CD4-positive, alpha-beta T cell treated with Interleukin-15 for 1 hour (primary cell): ENCODE results near the gene SMIM24.
"Not testable (repeated sequence)": the region's sequence is repeated elsewhere in the genome, so short reads cannot be mapped to it uniquely, and the experiment has no call there.

Source experiments
- DNase-seq: peaks from one replicate; pipeline ENCODE4 v3.0.0-alpha.2; 2020

Gene SMIM24

DNA sequence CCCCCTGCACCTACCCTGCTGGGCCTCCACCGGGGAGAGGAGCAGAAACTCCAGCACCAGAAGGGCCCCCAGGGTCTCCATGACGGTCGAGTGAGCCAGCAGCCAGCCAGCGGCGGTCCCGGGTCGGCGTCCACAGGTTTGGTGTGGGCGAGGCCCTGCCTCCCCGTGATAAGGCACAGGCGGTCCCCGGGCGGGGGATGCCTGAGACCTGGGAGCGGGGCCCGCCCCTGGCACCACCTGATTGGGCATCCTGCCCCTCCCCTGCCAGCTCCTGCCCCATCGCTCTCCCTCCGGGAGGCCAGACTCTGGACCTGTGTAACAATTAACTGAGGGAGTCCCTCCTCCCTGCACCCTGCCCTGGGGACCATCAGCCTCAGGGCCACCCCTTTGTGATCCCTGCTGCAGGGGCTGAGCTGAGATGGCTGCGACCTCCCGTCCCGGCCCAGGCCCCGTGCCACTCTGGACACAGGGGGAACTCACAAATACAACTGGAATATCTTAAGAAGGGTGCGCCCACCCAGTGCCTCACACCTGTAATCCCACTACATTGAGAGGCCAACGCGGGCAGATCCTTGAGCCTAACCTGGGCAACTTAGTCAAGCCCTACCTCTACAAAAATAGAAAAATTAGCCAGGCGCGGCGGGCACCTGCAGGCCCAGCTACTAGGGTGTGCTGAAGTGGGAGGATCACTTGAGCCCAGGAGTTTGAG is at the start of gene SMIM24:
TSS of gene SMIM24 (minus strand) at position 143 of the 709 bp plus-strand sequence. CDS start at position 81, 62 bp downstream.
- no peak for DNase-seq

DNA sequence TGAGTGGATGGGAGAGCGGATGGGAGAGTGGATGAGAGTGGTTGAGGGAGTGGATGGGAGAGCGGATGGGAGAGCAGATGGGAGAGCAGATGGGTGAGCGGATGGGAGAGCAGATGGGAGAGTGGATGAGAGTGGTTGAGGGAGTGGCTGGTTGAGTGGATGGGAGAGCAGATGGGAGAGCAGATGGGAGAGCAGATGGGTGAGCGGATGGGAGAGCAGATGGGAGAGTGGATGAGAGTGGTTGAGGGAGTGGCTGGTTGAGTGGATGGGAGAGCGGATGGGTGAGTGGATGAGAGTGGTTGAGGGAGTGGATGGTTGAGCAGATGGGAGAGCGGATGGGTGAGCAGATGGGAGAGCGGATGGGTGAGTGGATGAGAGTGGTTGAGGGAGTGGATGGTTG is 49.0 kb upstream of the SMIM24 start:
- not testable (repeated sequence) for DNase-seq

DNA sequence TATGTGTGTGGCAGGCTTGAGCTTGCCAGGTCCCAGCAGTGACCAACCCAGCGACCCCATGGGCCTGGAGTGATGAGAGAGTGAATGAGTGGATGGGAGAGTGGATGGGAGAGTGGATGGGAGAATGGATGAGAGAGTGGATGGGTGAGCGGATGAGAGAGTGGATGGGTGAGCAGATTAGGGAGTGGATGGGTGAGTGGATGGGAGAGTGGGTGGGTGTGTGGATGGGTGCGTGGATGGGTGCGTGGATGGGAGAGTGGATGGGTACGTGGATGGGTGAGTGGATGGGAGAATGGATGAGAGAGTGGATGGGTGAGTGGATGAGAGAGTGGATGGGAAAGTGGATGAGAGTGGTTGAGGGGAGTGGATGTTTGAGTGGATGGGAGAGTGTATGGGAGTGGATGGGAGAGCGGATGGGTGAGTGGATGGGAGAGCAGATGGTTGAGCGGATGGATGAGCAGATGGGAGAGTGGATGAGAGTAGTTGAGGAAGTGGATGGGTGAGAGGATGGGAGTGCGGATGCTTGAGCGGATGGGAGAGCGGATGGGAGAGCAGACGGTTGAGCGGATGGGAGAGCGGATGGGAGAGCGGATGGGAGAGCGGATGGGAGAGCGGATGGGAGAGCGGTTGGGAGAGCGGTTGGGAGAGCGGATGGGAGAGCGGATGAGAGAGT is 48.4 kb upstream of the SMIM24 start:
- DNase-seq, result no peak

DNA sequence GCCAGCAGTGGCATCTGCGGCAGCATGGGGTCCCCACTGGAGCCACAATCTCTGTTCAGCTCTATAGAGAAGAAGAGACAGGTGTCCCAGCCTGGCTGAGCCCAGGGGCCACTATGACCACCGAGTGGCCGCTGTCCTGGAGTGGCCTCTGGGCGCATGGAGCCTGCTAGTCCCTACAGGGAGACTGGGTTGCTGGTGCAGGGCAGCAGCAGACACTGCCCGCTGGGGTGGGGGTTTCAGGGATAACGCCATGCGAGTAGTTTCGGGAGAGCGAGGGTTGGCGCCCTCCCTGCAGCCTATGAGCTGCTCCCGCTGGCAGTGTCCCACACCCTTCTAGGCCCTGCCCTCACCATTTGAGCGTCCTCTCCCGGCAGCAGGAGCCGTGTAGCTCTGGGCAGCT is 47.8 kb upstream of the SMIM24 start:
- no peak for DNase-seq

DNA sequence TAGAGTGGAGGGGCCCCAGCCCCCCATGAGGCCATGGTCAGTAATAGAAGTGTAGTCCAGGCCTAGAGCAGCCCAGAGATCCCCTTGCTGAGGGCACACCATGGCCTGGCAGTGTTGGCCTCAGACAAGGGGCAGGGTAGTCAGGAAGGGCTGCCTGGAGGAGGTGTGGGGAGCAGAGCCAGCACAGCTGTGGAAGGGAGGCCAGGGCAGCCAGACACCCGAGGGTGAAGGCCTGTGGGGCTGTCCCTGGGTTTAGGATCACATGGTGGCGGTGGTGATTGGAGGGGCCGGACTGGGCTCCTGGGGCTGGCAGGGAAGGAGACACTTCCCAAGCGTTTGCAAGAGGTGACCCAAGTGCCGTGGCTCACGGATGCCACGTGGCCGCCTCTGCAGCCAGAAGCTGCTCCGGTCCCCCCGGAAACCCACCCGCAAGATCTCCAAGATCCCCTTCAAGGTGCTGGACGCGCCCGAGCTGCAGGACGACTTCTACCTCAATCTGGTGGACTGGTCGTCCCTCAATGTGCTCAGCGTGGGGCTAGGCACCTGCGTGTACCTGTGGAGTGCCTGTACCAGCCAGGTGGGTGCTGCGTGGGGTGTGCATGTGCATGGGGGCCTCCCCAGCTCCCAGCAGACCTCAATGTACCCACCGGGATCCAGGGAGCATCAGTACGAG is 47.0 kb upstream of the SMIM24 start:
- DNase-seq, result no peak

DNA sequence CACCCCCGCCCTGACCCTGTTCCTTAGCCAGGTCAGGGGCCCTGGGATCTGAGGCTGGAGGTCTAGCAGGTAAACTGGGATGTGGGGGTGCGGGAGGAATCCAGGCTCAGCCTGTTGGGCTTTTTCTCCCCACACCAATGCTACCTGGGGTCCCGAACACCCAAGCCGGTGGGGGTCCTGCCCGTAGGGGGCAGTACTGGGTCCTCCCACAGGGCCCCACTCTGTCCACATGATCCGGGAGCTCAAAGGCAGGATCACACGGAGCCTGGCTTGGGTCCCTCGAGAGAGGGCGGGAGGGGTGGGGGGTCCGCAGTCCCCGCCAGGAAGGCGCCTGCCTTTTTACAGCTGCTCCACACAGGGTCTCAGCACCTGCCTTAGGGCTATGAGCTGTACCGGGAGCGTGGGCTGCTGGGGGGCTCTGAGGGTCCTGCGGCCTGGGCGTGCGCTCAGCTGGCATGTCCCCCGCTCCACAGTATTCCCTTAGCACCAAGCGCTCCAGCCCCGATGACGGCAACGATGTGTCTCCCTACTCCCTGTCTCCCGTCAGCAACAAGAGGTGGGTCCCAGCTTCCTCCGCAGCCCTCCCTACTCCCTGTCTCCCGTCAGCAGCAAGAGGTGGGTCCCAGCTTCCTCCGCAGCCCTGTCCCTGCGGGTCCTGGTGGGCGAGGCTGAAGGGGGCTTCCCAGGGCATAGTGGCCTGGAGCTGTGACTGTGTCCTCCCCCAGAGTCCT is 46.3 kb upstream of the SMIM24 start:
- DNase-seq, result no peak

DNA sequence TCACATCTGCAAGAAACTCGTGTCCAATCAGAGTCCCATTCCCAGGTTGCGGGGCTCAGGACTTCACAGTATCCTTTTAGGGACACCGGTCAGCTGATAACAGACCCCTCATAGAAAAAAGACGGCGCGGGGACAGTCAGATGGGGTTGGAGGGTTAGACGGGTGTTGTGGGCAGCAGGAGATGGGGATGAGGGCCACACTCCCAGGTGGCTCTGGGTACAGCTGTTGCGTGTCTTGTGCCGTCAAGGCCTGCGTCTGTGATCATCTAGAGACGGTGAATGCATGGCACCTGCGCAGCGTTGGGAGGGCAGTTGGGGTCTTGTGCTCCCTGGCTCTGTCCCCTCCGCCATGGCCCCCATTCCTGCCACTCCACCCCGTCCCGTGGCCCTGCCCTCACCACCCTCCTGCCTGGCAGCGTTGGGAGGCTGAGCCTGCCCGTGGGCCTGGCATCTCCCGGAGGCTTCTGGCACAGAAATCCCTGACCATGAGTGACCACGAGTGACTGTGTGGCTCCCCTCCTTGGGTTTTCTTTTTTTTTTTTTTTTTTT is 44.7 kb upstream of the SMIM24 start:
- no peak for DNase-seq

DNA sequence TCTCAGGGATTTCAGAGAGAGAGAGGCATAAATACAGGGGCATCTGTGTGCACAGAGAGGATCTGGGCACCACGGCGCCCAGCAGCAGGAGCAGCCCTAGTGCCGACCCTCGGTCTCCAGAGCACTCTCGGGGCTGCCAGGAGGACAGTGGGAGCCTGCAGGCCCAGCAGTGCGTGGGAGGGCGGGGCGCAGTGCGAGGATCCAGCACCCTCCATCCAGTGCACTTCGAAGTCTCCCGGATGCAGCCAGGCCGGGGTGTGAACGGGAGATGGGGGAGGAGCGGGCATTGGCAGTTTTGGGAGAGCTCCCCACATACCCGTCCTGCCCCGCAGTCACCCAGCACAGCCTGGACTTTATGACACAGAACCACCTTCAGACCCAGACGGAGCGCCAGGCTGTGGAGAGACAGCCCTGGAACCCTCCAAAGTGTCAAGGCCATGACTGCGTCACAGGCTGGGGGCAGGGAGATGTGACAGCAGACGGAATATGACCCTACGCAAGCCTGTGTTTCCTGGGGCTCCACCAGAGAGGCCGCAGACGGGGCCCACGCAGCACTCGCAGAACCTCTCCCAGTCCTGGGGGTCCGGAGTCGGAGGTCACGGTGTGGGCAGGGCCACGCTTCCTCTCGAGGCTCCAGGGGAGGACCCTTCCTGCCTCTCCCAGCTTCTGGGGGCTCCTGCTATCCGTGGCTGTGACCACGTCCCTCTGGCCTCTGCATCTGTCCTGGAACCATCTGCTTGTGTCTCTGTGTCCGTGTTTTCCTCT is 43.9 kb upstream of the SMIM24 start:
- DNase-seq, result no peak

DNA sequence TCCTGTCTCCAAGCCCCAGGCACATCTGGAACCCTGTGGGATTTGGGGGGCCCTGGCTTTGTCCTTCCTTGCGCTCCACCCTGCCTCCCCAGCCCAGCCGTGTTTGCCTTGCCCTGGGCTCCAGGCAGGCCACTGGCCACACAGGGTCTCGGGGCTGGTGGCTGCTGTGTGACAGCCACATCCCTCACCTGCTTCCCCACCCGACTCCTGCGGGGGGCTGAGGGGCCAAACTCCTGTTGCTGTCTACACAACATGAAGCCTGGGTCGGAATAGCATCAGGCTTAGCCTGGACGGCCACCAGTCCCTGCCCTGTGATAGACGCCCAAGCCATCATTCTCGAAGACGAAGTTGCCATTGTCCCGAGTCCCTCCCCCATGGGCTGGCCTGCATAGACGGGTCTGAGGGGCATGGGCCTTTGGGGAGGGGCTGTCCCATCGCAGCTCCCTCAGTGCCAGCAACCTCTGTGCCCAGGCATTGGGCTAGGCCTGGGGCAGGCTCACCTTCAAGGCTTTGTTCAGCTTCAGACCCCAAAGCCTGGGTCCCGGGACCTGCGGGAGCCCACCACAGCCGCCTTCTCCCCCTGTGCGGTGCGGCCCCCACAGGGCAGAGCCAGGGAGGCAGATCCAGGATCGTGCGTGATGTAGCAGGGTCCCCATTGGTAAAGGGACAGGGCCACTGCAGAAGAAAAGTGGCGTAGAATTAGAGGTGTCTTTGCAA is 43.2 kb upstream of the SMIM24 start:
- no peak for DNase-seq

DNA sequence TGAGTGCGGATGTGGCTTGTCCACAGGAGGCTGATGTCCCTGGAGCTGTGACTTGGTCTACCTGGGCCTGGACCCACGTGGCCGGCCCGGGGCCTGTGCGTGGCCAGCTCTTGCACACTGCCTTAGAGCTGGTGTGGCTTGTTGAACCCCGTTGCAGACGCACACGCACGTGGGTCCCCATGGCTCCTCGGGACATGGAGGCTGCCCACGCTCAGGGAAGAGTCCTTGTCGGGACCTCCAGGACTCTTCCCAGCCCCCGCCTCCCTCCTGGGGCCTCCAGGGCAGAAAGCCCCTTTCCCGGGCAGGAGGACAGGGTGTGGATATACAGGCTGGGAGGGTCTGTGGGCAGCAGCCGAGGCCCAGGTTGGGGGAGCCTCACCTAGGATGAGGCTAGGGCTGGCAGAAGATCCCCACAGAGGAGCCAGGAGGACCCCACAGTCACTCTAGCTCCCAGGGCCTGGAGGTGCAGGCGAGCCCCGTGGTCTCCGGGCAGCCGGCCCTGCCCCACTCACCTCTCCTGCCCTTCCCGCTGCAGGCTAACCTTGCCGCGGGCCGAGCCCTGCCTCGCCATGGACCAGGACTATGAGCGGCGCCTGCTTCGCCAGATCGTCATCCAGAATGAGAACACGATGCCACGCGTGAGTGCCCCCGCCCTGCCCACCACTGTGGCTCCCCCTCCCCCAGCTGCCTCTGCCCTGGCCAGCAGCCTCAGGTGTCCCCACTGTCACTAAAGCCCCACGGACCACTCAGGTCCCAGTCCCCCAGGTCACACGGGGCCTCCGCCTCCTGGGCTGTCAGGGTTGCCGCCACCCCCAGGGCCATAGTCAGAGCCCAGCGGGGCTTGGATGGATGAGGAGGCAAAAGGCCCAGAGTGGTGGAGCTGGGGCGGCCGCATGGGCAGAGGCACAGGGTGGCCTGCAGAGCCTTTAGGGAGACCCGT is 42.4 kb upstream of the SMIM24 start:
- no peak for DNase-seq

DNA sequence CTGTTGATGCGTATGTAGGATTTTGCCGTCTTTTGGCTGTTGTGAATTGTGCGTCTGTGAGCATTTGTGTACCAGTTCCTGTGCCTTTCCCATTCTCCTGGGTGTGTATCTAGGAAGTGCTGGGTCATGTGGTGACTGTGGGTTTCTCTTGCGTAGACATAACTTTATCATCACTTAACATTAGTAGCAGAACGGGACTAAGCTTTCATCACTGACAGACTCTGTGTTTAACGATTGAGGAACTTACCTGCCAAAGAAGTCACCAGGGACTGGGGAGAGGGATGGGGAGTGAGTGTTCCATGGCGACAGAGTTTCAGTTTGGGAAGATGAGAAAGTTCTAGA is 40.8 kb upstream of the SMIM24 start:
- DNase-seq, result no peak

DNA sequence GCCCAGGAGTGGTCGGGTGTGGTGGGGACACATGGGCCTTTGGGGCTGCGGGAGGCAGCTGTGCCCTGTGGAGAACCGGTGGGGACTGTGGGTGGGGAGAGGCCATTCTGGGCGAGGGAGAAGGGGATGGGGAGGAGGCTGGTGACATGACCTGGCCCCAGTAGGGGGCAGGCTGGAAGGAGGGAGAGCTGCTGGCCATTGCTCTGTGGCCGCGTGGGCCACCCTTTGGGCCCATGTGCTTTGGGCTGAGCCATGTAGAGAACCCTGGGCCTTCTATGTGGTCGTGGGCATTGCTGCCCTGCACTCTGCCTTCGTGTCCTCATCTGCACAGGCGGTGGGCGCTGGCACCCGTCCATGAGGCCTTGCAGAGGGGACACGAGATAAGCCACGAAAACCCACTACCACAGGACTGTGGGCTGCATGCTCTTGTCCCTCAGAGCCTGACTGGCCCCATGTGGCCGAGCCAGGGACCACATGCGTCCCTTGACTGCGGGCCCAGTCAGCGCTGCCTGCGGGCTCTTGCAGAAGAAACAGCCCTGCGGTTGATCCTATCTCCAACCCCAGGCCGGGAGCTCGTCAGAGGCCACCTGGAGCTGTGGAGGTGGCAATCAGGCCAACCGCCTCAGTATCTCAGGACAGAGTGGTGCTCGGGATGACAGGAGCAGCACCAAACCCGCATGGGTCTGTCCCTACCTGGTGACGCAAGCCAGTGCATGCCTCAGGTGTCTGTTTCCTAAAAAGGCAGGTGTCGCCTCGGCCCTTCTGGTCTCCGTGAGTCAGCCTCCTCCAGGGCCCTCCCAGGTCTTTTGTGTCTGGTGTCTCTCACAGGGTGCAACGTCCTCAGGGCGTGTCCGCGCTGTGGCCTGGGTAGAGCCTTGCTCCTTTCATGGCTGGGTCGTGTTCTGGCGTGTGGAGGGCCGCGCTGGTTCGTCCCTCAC is 40.1 kb upstream of the SMIM24 start:
- DNase-seq, result no peak

DNA sequence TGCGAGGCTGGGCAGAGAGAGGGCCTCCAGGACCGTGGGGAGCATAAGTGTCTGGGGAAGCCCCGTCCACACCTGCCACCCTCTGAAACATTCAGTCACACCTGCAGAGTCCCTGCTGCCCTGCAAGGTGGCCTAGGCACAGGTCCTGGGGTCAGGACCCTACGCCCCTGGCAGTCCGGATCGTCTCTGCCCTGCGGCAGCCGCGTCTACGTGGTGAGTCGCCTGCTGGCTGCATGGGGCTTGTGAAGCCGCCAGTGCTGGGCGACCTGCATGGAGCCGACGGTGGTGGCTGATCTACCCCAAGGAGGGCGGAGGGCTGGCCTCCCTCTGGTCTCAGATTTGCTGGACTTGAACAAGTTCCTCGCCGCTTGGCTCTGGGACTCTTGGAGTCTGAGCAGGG is 38.8 kb upstream of the SMIM24 start:
- no peak for DNase-seq

DNA sequence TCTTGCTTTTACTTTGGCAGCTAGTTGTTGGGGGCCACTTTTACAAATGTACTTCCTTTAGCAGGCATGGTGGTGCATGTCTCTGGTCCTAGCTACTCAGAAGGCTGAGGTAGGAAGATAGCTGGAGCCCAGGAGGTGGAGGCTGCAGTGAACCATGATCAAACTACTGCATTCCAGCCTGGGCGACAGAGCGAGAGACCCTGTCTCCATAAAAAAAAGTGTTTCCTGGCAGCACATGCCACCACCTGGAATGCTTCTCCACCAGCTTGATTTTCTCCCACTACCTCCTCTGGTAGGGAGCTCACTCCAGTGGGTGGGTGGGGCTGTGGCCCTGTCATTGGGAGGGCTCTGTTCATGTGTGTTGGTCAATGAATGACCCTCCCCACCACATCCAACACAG is 38.3 kb upstream of the SMIM24 start:
- DNase-seq, result no peak

DNA sequence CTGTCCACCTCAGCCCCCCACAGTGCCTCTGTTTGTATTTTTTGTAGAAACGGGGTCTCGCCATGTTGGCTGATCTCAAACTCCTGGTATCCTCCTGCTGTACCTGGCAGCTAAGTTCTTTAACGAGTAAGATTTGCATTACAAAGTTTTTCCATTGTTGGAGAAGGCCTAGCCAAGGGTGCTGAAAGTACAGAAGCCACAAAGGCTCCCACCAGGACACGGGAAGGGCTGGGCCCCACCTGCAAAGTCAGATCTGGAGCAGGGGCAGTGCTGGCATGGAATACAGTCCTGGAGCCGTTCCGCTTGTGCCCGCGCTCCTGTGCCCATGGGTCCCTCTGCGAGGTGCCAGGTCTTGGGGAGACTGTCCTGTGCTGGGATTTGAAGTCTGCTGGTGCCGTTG is 37.9 kb upstream of the SMIM24 start:
- DNase-seq, result no peak

DNA sequence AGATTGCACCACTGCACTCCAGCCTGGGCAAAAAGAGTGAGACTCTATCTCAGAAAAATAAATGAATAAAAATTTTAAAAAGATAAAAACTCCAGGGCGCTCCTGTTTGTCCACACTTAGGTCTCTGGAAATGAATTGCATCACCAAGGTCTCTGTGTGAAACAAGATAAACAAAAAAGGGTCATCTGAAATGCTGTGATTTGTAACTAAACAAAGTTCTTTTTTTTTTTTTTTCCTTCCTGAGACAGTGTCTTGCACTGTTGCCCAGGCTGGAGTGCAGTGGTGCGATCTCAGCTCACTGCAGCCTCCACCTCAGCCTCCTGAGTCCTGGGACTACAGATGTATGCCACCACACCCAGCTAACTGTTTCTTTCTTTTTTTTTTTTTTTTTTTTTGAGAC is 37.3 kb upstream of the SMIM24 start:
- DNase-seq, result no peak

DNA sequence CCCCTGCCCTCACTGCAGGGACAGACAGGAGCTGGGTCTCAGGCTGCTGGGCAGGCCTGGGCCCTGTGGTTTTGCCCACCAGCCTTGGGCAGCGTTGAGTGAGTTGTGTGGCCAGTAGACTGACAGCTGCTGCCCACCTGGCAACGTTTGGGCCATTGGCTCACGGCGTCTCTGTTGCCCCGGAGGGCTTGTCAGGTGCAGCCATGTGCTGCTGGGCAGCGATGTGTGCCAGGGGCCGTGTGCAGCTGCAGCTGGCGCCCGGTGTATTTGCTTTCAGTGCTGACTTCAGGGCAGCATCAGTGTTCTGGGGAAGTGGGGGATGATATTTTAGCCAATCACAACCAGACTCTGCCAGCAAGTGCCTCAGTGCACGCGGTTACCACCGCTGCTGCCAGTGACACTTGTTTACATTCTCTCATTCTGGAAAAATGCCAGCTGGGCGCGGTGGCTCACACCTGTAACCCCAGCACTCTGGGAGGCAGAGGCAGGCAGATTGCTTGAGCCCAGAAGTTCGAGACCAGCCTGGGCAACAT is 36.4 kb upstream of the SMIM24 start:
- peak; percentile 72 for DNase-seq

DNA sequence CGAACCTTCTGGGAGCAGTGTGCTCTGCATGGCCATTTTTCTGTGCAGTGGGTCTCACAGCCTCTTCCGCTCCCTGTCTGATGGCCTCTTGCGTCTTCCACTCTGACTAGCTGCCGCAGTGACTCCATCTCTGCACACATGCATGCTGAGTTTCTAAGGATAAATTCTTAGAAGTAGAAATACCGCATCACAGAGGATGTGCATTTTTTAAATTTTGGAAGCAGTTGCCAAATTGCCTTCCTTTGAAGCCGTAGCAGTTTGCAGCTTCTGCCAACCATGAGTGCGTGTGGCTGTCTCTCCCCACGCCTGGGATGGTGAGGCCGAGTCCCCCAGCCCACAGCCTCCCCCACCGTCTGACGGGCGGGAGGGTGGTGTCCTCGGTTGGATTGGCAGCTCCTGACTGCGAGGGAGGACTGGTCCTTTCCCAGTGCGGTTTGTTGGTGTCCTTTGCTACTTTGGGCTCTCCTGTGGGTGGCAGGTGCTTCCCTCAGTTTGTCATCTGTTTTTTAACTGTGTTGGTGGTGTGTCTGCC is 35.6 kb upstream of the SMIM24 start:
- no peak for DNase-seq

DNA sequence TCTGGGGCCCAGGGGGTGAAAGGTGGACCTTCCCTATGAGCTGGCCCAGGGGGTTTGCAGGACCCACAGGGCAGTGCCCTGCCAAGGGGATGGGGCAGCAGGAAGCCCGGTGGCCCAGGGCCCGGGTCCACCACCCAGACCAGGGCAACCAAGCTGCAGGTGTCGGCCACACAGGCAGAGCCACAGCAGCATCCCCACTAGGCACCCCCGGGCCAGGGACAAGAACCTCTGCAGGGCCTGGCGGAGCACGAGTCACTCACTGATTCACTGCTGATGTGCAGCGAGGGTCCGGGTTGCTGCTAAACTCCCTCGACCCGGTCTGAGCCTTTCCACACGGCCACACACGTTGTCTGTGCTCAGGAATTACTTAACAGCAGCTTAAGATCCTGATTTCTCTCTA is 34.6 kb upstream of the SMIM24 start:
- no peak for DNase-seq
